Stimulated activated CD8-positive, alpha-beta memory T cell treated with anti-CD3 and anti-CD28 coated beads, Interleukin-12 subunit alpha, Interleukin-12 subunit beta, amount 100 ng/mL, for 24 hours (primary cell): Measurements from ENCODE around the gene PEMT.

Experiments
- DNase-seq: peaks from one replicate; pipeline ENCODE4 v3.0.0-alpha.2; 2020; ENCODE audit errors: extremely low read depth

Gene PEMT

GRCh38 chr17:17570798-17571716 lies 20.5 kb downstream of the PEMT start:
- DNase-seq: no peak

DNA sequence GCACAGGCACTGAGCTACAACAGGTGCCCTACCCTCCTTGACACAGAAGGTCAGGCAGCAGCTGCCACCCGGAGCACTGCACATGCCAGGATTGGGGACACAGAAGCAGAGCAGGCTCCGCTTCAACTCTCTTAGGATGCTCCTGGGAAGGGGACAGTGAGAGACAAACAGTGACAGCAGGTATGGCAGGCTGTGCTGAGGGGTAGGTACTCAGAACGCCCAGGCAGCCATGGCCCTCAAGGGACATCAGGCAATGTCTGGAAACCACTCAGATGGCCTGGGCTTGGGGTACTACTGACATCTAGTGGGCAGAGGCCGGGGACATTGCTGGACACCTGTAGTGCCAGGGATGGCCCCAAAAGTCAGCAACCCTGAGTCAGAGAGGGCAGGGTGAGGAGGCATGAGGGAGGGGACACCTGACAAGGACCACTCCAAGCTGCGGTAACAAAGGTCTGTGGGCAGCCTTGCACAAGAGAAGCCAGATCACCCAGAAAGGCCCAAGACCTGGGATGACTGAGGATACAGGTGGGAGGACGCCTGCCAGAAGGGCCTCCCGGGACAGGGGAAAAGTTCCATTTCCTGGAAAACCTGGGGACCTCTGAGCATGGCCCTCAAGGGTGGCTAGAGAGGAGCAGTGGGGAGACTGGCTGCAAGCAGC lies 21.2 kb downstream of the PEMT start:
- no peak for DNase-seq

DNA sequence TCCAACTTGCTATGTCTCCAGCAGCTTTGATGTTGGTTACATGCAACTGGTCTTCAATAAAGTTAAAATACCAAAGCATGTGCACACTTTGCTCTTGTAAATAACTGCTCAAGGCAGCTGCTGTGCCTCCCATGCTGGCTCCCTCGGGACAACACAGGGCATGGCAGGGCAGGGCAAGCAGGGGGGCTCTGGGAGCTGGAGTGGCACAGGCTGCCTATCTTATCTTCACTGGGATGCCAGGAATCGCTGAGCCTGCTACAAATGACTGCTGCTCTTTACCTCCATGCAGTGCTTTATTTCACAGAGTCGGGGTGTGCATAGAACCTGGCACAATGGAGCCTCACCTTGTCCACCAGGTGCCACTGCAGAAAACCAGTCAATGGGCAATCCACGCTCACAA lies 21.8 kb downstream of the PEMT start:
- DNase-seq: no peak

GRCh38 chr17:17568772-17569195 lies 22.7 kb downstream of the PEMT start:
- DNase-seq: no peak

DNA sequence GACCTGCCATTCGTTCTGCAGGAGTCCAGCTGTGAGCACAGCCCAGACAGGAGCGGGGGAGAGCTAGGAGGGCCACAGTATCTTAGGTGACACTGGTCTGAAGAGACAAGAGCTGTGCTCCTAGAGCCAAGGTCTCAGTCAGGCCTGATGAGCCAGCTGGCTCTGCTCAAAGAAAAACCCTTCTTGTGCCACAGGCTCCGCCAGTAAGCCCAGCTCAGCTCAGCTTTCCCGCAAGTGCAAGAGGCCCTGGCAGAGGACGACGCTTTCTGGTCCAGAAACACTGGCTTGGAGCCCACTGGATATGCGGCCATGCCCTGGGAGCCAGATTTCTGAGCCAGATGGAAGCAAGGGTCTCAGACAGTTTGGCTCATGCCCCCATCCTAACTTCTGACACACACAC lies 23.9 kb downstream of the PEMT start:
- no peak for DNase-seq

GRCh38 chr17:17566896-17567513 lies 24.5 kb downstream of the PEMT start:
- DNase-seq: no peak

DNA sequence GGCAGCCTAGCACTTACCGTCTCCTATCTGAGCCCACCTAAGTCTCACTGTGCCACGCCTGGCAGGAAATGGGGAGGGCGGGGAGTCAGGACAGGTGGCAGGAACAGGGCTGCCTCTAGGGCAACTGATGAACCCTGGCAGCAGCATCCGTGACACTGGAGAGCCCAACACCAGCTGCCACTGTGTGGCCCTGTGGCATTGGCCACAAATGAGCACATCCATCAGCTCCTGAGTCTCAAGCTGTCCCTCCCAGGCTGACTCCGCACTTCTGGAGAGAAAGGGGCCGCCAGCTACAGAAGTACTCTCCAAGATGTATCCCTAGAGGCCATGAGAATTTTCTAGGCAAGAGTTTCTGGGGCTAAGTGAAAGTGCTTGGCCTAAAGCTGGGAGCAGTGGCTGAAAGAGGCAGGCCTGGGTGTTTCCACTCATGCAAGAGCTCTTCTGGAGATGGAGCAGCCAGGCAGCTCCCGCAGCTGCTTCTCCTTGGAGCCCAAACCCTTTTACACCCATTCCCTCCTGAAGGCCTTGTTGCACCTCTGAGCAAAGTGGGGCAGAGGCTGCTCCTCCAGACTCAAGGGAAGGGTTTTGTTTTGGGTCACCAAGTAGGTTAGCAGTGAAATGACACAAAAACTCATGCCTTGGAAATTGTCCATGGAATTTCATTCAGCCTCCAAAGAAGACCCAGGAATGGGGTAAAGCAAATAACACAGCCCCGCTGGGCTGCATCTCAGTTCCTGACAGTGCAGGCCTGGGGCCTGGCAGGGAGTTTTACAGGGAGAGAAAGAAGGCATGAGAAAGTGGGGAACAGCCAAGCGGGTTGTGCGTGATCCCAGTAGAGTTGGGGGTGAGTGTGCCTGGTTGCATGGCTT lies 25.8 kb downstream of the PEMT start:
- DNase-seq: no peak

DNA sequence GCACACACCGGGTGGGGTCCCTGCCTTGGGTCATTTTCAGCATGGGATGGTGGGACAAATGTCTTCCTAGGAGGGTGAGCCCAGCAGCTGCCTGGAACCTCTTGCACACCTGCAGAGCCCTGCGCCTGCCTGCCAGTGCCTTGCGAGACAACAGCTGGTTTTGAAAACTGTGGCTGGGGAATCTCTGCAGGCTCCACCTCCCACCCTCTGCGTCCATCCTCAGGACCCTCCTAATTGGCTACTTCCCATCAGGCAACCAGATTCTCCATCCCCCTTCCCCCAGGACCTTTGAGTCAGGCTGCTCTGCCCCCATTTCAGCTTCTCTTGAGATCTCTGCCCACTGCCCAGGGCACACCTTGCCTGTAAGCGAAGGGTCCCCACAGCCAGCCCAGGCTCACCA lies 26.6 kb downstream of the PEMT start:
- no peak for DNase-seq

GRCh38 chr17:17564323-17564722 lies 27.2 kb downstream of the PEMT start:
- no peak for DNase-seq

DNA sequence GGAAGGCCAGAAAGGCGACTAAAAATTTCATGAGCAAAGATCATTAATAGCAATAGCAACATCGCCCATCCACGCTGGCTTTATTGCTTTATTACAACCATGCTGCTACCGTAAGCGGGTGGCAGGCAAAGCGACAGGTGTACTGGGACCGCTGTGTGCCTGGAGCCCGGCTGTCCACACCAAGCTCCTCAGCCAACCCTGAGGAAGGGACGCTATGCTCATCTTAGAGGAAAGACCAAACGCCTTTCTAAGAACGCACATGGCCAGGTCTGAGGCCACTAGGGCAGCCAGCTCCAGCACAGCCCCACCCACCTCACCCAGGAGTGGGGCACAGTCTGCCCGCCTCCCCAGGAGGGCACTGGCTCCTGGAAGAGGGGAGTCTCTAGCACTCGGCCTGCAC lies 28.0 kb downstream of the PEMT start:
- DNase-seq: no peak

DNA sequence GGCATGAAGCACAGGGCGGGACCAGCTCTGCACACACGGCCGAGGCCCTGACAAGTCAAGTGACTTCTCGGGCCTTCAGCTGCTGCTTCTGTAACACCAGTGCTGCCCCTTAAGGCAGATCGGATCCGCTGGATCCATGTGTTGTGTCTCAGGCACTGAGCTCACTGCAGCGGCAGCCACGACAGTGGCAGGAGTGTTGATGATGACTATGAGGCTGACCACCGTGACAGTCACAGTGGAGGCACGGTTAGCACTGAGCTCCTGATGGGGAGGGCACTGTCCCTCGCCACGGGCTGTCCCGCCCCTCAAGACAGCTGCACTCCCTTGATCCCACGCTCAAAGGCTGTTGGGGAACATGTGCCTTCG lies 29.4 kb downstream of the PEMT start:
- no peak for DNase-seq

GRCh38 chr17:17561408-17562145 lies 29.9 kb downstream of the PEMT start:
- no peak for DNase-seq

DNA sequence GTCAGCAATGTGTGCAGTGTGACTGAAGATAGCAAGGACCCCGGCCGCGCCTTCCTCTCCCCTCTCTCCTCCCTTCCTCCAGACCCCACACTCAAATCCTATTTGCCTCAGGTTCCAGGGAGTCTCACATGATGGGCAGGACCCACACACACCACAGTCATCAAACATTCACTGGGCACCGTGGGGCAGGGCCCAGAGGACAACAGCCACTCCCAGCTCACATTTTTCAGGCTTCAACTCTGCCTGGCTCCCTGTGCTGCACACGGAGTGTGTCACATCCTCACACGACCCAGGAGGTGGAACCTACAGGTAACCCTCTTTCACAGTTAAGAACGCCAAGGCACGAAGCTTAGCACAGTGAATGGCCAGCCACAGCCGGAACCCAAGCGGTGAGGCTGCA lies 30.5 kb downstream of the PEMT start:
- DNase-seq: no peak

GRCh38 chr17:17560167-17560566 lies 31.3 kb downstream of the PEMT start:
- DNase-seq: no peak

DNA sequence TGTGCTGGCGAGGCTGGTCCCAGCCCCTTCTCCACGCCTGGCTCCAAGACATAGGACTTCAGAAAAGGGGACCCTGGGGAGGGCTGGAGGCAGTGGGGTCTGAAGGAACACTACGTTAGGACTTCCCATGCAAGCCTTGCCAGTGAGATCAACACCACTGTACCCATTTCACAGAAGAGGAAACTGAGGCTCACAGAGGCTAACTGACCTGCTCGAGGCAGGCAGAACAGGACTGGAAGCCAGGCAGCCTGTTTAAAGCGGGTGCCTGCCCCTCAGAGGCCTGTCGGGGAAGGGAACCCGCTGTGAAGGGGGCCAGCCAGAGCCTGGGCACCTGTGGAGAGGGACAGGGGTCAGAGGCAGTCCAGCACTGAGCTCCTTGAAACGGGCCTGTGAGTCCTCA lies 32.3 kb downstream of the PEMT start:
- no peak for DNase-seq

- DNase-seq: no peak
Measured at GRCh38 chr17:17558431-17558830, 33.1 kb downstream of the PEMT start.

DNA sequence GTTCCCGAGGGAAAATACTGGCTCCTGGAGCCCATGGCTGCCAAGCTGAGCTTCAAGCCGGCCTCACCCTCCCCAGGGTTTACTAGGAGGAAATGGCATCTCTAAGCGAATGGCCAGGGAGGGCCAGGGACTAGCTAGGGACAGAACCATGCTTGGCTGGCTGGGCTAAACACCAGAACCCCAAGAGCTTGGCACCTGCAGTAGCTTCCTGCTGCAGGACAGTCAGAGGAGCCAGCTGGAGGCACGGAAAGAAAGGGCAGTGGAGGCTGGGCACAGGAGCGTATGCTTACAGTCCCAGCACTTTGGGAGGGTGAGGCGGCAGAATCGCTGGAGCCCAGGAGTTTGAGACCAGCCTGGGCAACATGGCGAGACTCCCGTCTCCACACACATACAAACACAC lies 33.7 kb downstream of the PEMT start:
- DNase-seq: no peak

- no peak for DNase-seq
Measured at GRCh38 chr17:17556671-17557070, 34.8 kb downstream of the PEMT start.

DNA sequence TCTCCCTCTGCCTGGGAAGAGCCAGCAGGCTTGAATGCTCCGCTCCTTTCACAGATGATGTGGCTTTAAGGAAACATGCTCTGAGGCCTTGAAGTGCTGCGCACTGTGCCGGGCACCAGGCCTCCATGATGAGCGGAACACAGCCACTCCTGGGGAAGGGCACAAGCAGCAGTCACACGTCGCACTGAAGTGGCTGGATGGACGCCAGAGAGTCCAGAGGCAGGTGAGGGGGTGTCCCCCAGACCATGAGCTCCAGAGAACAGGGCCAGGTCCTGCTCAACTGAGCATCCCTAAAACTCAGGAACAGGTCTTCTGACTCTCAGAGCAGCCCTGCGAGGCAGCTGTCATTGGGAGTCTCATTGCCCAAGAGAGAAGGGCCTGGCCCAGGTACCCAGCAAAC lies 35.6 kb downstream of the PEMT start:
- no peak for DNase-seq

DNA sequence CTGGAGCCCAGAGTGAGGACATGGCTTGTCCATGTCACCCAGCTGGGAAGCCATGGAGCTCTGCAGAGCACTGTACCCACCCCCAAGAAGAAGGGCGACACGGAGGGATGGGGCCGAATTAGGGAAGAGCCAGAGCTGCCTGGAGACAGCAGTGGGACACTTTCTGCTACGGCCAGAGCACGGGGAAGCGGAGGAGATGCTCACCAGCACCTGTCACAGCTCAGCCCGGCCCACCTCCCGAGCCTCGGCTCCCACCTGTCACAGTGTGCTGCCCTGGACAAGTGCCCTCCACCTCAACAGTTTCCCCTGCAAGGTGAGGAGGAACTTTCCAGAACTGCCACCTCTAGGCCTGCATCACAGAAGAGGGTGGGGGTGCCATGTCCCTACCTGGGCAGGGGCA lies 36.4 kb downstream of the PEMT start:
- DNase-seq: no peak

DNA sequence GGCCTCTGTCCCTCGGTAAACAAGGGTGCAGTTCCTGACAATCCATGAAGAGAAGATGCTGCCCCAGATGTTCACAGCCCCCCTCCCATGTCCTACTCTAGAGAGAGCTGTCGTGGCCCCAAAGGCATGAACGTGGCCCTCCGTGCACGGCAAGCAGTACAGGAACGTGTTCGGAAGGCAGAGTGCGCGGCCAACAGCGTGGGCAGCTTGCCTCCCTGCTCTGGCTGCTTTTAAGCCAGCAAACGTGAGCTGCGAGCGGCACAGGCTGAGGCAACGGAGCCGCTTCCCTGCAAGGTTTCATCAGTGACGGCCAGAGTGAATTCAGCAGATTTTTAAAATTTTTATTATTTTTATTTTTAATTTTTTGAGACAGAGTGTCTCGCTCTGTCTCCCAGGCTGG lies 37.2 kb downstream of the PEMT start:
- no peak for DNase-seq
